ENCODE data around the gene PCDH9.

Gene PCDH9

GRCh38 chr13:67225252-67226159 lies 4.6 kb downstream of the PCDH9 start:
- DNase-seq = no peak

- DNase-seq = peak; percentile 51
These were observed 5.8 kb downstream of the PCDH9 start for GRCh38 chr13:67224148-67224846.

GRCh38 chr13:67223742-67224141 lies 6.4 kb downstream of the PCDH9 start:
- no peak for DNase-seq

GRCh38 chr13:67223024-67223423 lies 7.1 kb downstream of the PCDH9 start:
- DNase-seq = no peak

GRCh38 chr13:67221630-67222226 lies 8.4 kb downstream of the PCDH9 start:
- DNase-seq = no peak

GRCh38 chr13:67219113-67219512 lies 11.0 kb downstream of the PCDH9 start:
- DNase-seq = no peak

- no peak for DNase-seq
These were observed 12.3 kb downstream of the PCDH9 start for GRCh38 chr13:67217880-67218279.

GRCh38 chr13:67216864-67217263 lies 13.3 kb downstream of the PCDH9 start:
- DNase-seq = no peak

- no peak for DNase-seq
These were observed 19.9 kb downstream of the PCDH9 start for GRCh38 chr13:67210208-67210607.

GRCh38 chr13:67208552-67208951 lies 21.6 kb downstream of the PCDH9 start:
- DNase-seq = no peak

- no peak for DNase-seq
These were observed 25.4 kb downstream of the PCDH9 start for GRCh38 chr13:67204764-67205163.

GRCh38 chr13:67200605-67201004 lies 29.5 kb downstream of the PCDH9 start:
- no peak for DNase-seq

- no peak for DNase-seq
These were observed 30.0 kb downstream of the PCDH9 start for GRCh38 chr13:67200183-67200582.

- no peak for DNase-seq
These were observed 32.4 kb downstream of the PCDH9 start for GRCh38 chr13:67197704-67198103.

GRCh38 chr13:67193979-67194378 lies 36.2 kb downstream of the PCDH9 start:
- no peak for DNase-seq

- no peak for DNase-seq
These were observed 37.4 kb downstream of the PCDH9 start for GRCh38 chr13:67192751-67193150.

GRCh38 chr13:67186995-67187569 lies 43.1 kb downstream of the PCDH9 start:
- no peak for DNase-seq

GRCh38 chr13:67184247-67184646 lies 45.9 kb downstream of the PCDH9 start:
- DNase-seq = no peak

- no peak for DNase-seq
These were observed 47.0 kb downstream of the PCDH9 start for GRCh38 chr13:67183151-67183550.

GRCh38 chr13:67175836-67176459 lies 54.2 kb downstream of the PCDH9 start:
- no peak for DNase-seq

- no peak for DNase-seq
These were observed 61.8 kb downstream of the PCDH9 start for GRCh38 chr13:67168384-67168783.

- no peak for DNase-seq
These were observed 62.7 kb downstream of the PCDH9 start for GRCh38 chr13:67167420-67167819.

- DNase-seq = no peak
These were observed 69.0 kb downstream of the PCDH9 start for GRCh38 chr13:67161176-67161575.
